HCT116 (cell line): ENCODE data around the gene DHFR2.

Experiments used
- CTCF ChIP-seq, 3 experiments: fragments of 200-600 bp in 1 of 3; sonication (generic) in 1 of 3; IDR thresholded peaks in 2 of 3; conservative IDR thresholded peaks in 1 of 3; 2 replicates each; pipeline ENCODE4 v1.5.1; 2012 to 2017; ENCODE audit warnings: low read depth in 2 of 3, low read length in 2 of 3, antibody characterized with exemption in 1 of 3, borderline replicate concordance in 1 of 3, control low read depth in 1 of 3, mild to moderate bottlenecking in 1 of 3, mixed read lengths in 1 of 3, mixed run types in 1 of 3, moderate library complexity in 1 of 3; ENCODE audit not compliant: insufficient read depth in 1 of 3
- EZH2 ChIP-seq: fragments of 200-600 bp; sonication (generic); IDR thresholded peaks from 2 replicates; pipeline ENCODE4 v1.6.1; 2017; ENCODE audit warnings: antibody characterized with exemption, mixed run types
- EZH2phosphoT487 ChIP-seq: fragments of 200-600 bp; IDR thresholded peaks from 2 replicates; pipeline ENCODE4 v1.6.1; 2018; ENCODE audit warnings: antibody characterized with exemption, borderline replicate concordance
- JUND ChIP-seq: IDR thresholded peaks from 2 replicates; pipeline ENCODE4 v1.6.1; 2012
- POLR2A ChIP-seq: IDR thresholded peaks from 2 replicates; pipeline ENCODE4 v1.7.0; 2011; ENCODE audit warnings: borderline replicate concordance; ENCODE audit not compliant: insufficient read depth, insufficient read length; ENCODE audit errors: extremely low read depth
- POLR2AphosphoS5 ChIP-seq: IDR thresholded peaks from 2 replicates; pipeline ENCODE4 v1.6.1; 2011; ENCODE audit warnings: mild to moderate bottlenecking, low read depth, low read length, moderate library complexity
- SP1 ChIP-seq: IDR thresholded peaks from 2 replicates; pipeline ENCODE4 v1.6.1; 2012; ENCODE audit warnings: low read depth

- TF ChIP-seq CTCF (IDR thresholded peaks at IDR 0.05 in 2 of 3, conservative IDR thresholded peaks at IDR 0.05 in 1 of 3; ENCODE audit: borderline replicate concordance in 1 of 3, insufficient read depth in 1 of 3, low read depth in 2 of 3, low read length in 2 of 3) (no peak), EZH2phosphoT487 (no peak), EZH2 (no peak), POLR2AphosphoS5 (no peak), POLR2A (no peak), JUND (no peak), SP1 (no peak)
Measured at GRCh38 chr3:94089126-94089525, 26.4 kb upstream of the DHFR2 start.
